Measurements from ENCODE around the gene MRTFB.
A peak's percentile ranks its signal among the peaks of the same experiment; 100 is the strongest.

Gene MRTFB

GRCh38 chr16:14061732-14062259 is 9.3 kb upstream of the MRTFB start:
- no peak for DNase-seq (ENCODE audit: low read depth in 2 of 3, low spot score in 2 of 3)

- no peak for DNase-seq (ENCODE audit: low read depth in 2 of 3, low spot score in 2 of 3)
Observed at GRCh38 chr16:14062261-14062660, 8.9 kb upstream of the MRTFB start.

- DNase-seq (ENCODE audit: low read depth in 2 of 3, low spot score in 2 of 3), result no peak
Observed at GRCh38 chr16:14063618-14064581, 7.2 kb upstream of the MRTFB start.

- DNase-seq (ENCODE audit: low read depth in 2 of 3, low spot score in 2 of 3), result no peak
Observed at GRCh38 chr16:14069818-14070217, 1.3 kb upstream of the MRTFB start.

GRCh38 chr16:14070555-14070876 is 603 bp upstream of the MRTFB start:
- DNase-seq (ENCODE audit: low read depth in 2 of 3, low spot score in 2 of 3), result no peak

GRCh38 chr16:14071576-14072271 is 605 bp downstream of the MRTFB start:
- peak in 1 of 3 experiments; percentile 28 for DNase-seq (ENCODE audit: low read depth in 2 of 3, low spot score in 2 of 3)

GRCh38 chr16:14072360-14072759 is 1.2 kb downstream of the MRTFB start:
- DNase-seq (ENCODE audit: low read depth in 2 of 3, low spot score in 2 of 3), result no peak

- no peak for DNase-seq (ENCODE audit: low read depth in 2 of 3, low spot score in 2 of 3)
Observed at GRCh38 chr16:14074544-14074943, 3.4 kb downstream of the MRTFB start.

- no peak for DNase-seq (ENCODE audit: low read depth in 2 of 3, low spot score in 2 of 3)
Observed at GRCh38 chr16:14077918-14078317, 6.8 kb downstream of the MRTFB start.

GRCh38 chr16:14086477-14086876 is 15.4 kb downstream of the MRTFB start:
- DNase-seq (ENCODE audit: low read depth in 2 of 3, low spot score in 2 of 3), result no peak

GRCh38 chr16:14087181-14087580 is 16.1 kb downstream of the MRTFB start:
- DNase-seq (ENCODE audit: low read depth in 2 of 3, low spot score in 2 of 3), result no peak

- no peak for DNase-seq (ENCODE audit: low read depth in 2 of 3, low spot score in 2 of 3)
Observed at GRCh38 chr16:14087590-14088154, 16.6 kb downstream of the MRTFB start.

GRCh38 chr16:14088155-14088753 is 17.1 kb downstream of the MRTFB start:
- no peak for DNase-seq (ENCODE audit: low read depth in 2 of 3, low spot score in 2 of 3)

GRCh38 chr16:14089283-14089823 is 18.2 kb downstream of the MRTFB start:
- no peak for DNase-seq (ENCODE audit: low read depth in 2 of 3, low spot score in 2 of 3)

- DNase-seq (ENCODE audit: low read depth in 2 of 3, low spot score in 2 of 3), result no peak
Observed at GRCh38 chr16:14092561-14092960, 21.4 kb downstream of the MRTFB start.

GRCh38 chr16:14095883-14096551 is 24.9 kb downstream of the MRTFB start:
- no peak for DNase-seq (ENCODE audit: low read depth in 2 of 3, low spot score in 2 of 3)

- no peak for DNase-seq (ENCODE audit: low read depth in 2 of 3, low spot score in 2 of 3)
Observed at GRCh38 chr16:14097182-14097959, 26.3 kb downstream of the MRTFB start.

GRCh38 chr16:14098081-14098480 is 27.0 kb downstream of the MRTFB start:
- no peak for DNase-seq (ENCODE audit: low read depth in 2 of 3, low spot score in 2 of 3)

- no peak for DNase-seq (ENCODE audit: low read depth in 2 of 3, low spot score in 2 of 3)
Observed at GRCh38 chr16:14100825-14101224, 29.7 kb downstream of the MRTFB start.

GRCh38 chr16:14101415-14101814 is 30.3 kb downstream of the MRTFB start:
- DNase-seq (ENCODE audit: low read depth in 2 of 3, low spot score in 2 of 3), result no peak

Measured in activated CD8-positive, alpha-beta memory T cell treated with anti-CD3 and anti-CD28 coated beads for 48 hours (primary cell).